IPS DF 19.7 (cell line): ENCODE data around the gene HEYL.

Source experiments
- DNase-seq: peaks from one replicate; pipeline ENCODE4 v3.0.0-alpha.2; 2013; ENCODE audit warnings: low read depth, low spot score

Gene HEYL

GRCh38 chr1:39639305-39640130, at the start of gene HEYL:
Gene HEYL (minus strand): TSS chr1:39639643. CDS start chr1:39639625, 18 bp downstream.
- peak; percentile 65 for DNase-seq

GRCh38 chr1:39689214-39689613, 49.8 kb upstream of the HEYL start:
- no peak for DNase-seq

GRCh38 chr1:39688706-39689105, 49.3 kb upstream of the HEYL start:
- no peak for DNase-seq

- no peak for DNase-seq
Measured at GRCh38 chr1:39687243-39687642, 47.8 kb upstream of the HEYL start.

- DNase-seq = no peak
Measured at GRCh38 chr1:39685071-39685470, 45.6 kb upstream of the HEYL start.

- DNase-seq = no peak
Measured at GRCh38 chr1:39684313-39684664, 44.8 kb upstream of the HEYL start.

GRCh38 chr1:39683591-39684312, 44.3 kb upstream of the HEYL start:
- no peak for DNase-seq

- no peak for DNase-seq
Measured at GRCh38 chr1:39681999-39682398, 42.6 kb upstream of the HEYL start.

GRCh38 chr1:39681294-39681693, 41.9 kb upstream of the HEYL start:
- no peak for DNase-seq

- DNase-seq = no peak
Measured at GRCh38 chr1:39680751-39681150, 41.3 kb upstream of the HEYL start.

GRCh38 chr1:39679821-39680220, 40.4 kb upstream of the HEYL start:
- no peak for DNase-seq

- no peak for DNase-seq
Measured at GRCh38 chr1:39678889-39679288, 39.4 kb upstream of the HEYL start.

- no peak for DNase-seq
Measured at GRCh38 chr1:39677645-39678044, 38.2 kb upstream of the HEYL start.

- DNase-seq = no peak
Measured at GRCh38 chr1:39676948-39677548, 37.6 kb upstream of the HEYL start.

- DNase-seq = no peak
Measured at GRCh38 chr1:39675220-39675619, 35.8 kb upstream of the HEYL start.

GRCh38 chr1:39673215-39673614, 33.8 kb upstream of the HEYL start:
- no peak for DNase-seq

GRCh38 chr1:39672551-39672947, 33.1 kb upstream of the HEYL start:
- DNase-seq = no peak

GRCh38 chr1:39671793-39672550, 32.5 kb upstream of the HEYL start, which contains the start of gene NT5C1A:
Gene NT5C1A (minus strand): TSS chr1:39672107. CDS start chr1:39672038, 69 bp downstream.
- no peak for DNase-seq

GRCh38 chr1:39671433-39671792, 32.0 kb upstream of the HEYL start:
- no peak for DNase-seq

- DNase-seq = no peak
Measured at GRCh38 chr1:39670689-39671088, 31.2 kb upstream of the HEYL start.

- no peak for DNase-seq
Measured at GRCh38 chr1:39668894-39669293, 29.5 kb upstream of the HEYL start.

GRCh38 chr1:39668111-39668510, 28.7 kb upstream of the HEYL start:
- no peak for DNase-seq
